ENCODE data around the gene RBPMS2. TPM values are rescaled to one million over a fixed set of nuclear protein-coding genes. Genes with fewer than 3 reads are reported as not detected.

Gene RBPMS2
- total RNA-seq, 1 experiment from 2014 or later: 181 TPM

DNA sequence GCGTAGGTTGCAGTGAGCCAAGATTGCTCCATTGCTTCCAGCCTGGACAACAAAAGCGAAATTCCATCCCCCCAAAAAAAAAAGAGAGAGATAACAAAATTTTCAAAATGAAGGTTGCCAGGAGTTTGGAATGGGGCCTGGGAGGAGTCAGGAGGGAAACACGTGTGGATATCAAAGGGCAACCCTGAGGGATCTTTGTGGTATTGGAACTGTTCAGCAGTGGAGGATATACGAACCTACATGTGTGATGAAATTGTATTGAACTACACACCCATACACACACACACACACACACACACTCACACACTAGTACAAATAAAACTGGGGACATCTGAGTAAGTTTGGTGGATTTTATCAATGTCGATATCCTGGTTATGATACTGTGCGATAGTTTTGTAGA is 61.8 kb downstream of the RBPMS2 start:
- peaks cover 56 to 88% (median 57%) of the 10 kb centered on the region in 3 experiments; a peak in 6 of 7 replicates for H3K36me3 Mint-ChIP-seq (ENCODE audit: insufficient read depth in 1 of 3, low read depth in 3 of 3)
- Histone ChIP-seq H3K79me2 (ENCODE audit: insufficient read depth, low read length) (no peaks in the 10 kb centered on the region), H3K4me1 (ENCODE audit: insufficient read depth, low read length) (no peaks in the 10 kb centered on the region), H3K4me2 (ENCODE audit: insufficient read depth, insufficient read length, low read length) (no peak overlapping the region), H3K27ac (ENCODE audit: insufficient read length, low read depth, low read length) (no peak overlapping the region), H3K56ac (ENCODE audit: insufficient read length, low read depth, low read length) (no peak overlapping the region), H2BK15ac (ENCODE audit: low read depth, low read length) (no peak overlapping the region), H4K20me1 (ENCODE audit: control insufficient read depth, insufficient read depth, insufficient read length) (no peaks in the 10 kb centered on the region), H4K8ac (replicated peaks; ENCODE audit: insufficient read length, low read depth, low read length) (no peak overlapping the region), H3T11ph (ENCODE audit: low read length) (no peak overlapping the region), H3K14ac (ENCODE audit: insufficient read depth, low read length) (no peak overlapping the region), H3K79me1 (ENCODE audit: insufficient read depth, low read depth, low read length, poor library complexity, severe bottlenecking) (no peaks in the 10 kb centered on the region), H2BK5ac (ENCODE audit: insufficient read length, low read length) (no peak overlapping the region), H4K5ac (ENCODE audit: insufficient read length, low read depth, low read length) (no peak overlapping the region), H3K23me2 (ENCODE audit: insufficient read length, low read depth, low read length, poor library complexity, severe bottlenecking) (no peaks in the 10 kb centered on the region), H2AK5ac (ENCODE audit: insufficient read length, low read length) (no peak overlapping the region), H2BK120ac (ENCODE audit: low read depth, low read length, poor library complexity, severe bottlenecking) (no peak overlapping the region), H2BK12ac (ENCODE audit: insufficient read length, low read depth, low read length) (no peak overlapping the region), H3K18ac (ENCODE audit: insufficient read length, low read depth, low read length) (no peak overlapping the region), H3K4ac (ENCODE audit: low read depth, low read length) (no peak overlapping the region), H3K27me3 (ENCODE audit: insufficient read depth, low read length) (no peaks in the 10 kb centered on the region), H3K23ac (ENCODE audit: insufficient read length, low read depth, low read length) (no peak overlapping the region), H3K9ac (ENCODE audit: extremely low read depth, insufficient read length, low read length) (no peak overlapping the region), H2BK20ac (ENCODE audit: low read depth, low read length, poor library complexity, severe bottlenecking) (no peak overlapping the region), H2AFZ (ENCODE audit: low read length) (no peak overlapping the region), H3K9me3 (ENCODE audit: control insufficient read depth, low read depth, low read length) (no peaks in the 10 kb centered on the region), H4K91ac (ENCODE audit: insufficient read length, low read depth, low read length) (no peak overlapping the region)
- no peaks in the 10 kb centered on the region; the same call in 1 of the 2 replicates for H3K27me3 Mint-ChIP-seq (ENCODE audit: low read depth)
- H3K4me1 Mint-ChIP-seq: peaks cover 0 to 2% of the 10 kb centered on the region in 2 experiments; a peak in 2 of 4 replicates
- TF ChIP-seq, protein P1, sequence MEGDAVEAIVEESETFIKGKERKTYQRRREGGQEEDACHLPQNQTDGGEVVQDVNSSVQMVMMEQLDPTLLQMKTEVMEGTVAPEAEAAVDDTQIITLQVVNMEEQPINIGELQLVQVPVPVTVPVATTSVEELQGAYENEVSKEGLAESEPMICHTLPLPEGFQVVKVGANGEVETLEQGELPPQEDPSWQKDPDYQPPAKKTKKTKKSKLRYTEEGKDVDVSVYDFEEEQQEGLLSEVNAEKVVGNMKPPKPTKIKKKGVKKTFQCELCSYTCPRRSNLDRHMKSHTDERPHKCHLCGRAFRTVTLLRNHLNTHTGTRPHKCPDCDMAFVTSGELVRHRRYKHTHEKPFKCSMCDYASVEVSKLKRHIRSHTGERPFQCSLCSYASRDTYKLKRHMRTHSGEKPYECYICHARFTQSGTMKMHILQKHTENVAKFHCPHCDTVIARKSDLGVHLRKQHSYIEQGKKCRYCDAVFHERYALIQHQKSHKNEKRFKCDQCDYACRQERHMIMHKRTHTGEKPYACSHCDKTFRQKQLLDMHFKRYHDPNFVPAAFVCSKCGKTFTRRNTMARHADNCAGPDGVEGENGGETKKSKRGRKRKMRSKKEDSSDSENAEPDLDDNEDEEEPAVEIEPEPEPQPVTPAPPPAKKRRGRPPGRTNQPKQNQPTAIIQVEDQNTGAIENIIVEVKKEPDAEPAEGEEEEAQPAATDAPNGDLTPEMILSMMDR (conservative IDR thresholded peaks at IDR 0.05): no peak
- no peak overlapping the region for H3K4me3 Mint-ChIP-seq
- H3K9me3 Mint-ChIP-seq: no peaks in the 10 kb centered on the region
- WGBS (ENCODE audit: extremely low coverage, insufficient read length, low lambda C conversion rate): no CpG with 5 or more reads among the region's 6 CpGs
- peak overlapping the region in 1 of 3 experiments; percentile 14; a peak in 1 of 7 replicates for H3K27ac Mint-ChIP-seq
- no peak for DNase-seq
